NK-92 (cell line): ENCODE results near the gene PANK2.
"Not testable (repeated sequence)": the region's sequence is repeated elsewhere in the genome, so short reads cannot be mapped to it uniquely, and the experiment has no call there.

Source experiments
- DNase-seq: peaks from one replicate; lab custom pipeline; 2025; ENCODE audit not compliant: unreplicated experiment; lab: John Stamatoyannopoulos, UW

PANK2 gene

GRCh38 chr20:3869839-3870634, 19.1 kb upstream of the PANK2 start:
- DNase-seq, result no peak

GRCh38 chr20:3871550-3872265, 17.5 kb upstream of the PANK2 start:
- no peak for DNase-seq

GRCh38 chr20:3873507-3873906, 15.7 kb upstream of the PANK2 start:
- no peak for DNase-seq

GRCh38 chr20:3874194-3874844, 14.9 kb upstream of the PANK2 start:
- no peak for DNase-seq

- no peak for DNase-seq
Observed at GRCh38 chr20:3875378-3875974, 13.7 kb upstream of the PANK2 start.

- no peak for DNase-seq
Observed at GRCh38 chr20:3876000-3876399, 13.2 kb upstream of the PANK2 start.

- DNase-seq, result no peak
Observed at GRCh38 chr20:3876676-3877075, 12.5 kb upstream of the PANK2 start.

GRCh38 chr20:3878921-3879274, 10.3 kb upstream of the PANK2 start:
- not testable (repeated sequence) for DNase-seq

GRCh38 chr20:3885715-3886114, 3.5 kb upstream of the PANK2 start:
- DNase-seq, result no peak

GRCh38 chr20:3887876-3888620, 1.1 kb upstream of the PANK2 start:
- no peak for DNase-seq

GRCh38 chr20:3889489-3890397, 556 bp downstream of the PANK2 start:
- no peak for DNase-seq

- no peak for DNase-seq
Observed at GRCh38 chr20:3890398-3890751, 1.2 kb downstream of the PANK2 start.

- no peak for DNase-seq
Observed at GRCh38 chr20:3890999-3891929, 2.1 kb downstream of the PANK2 start.

GRCh38 chr20:3894796-3895195, 5.6 kb downstream of the PANK2 start:
- no peak for DNase-seq

GRCh38 chr20:3896302-3896701, 7.1 kb downstream of the PANK2 start:
- no peak for DNase-seq

- no peak for DNase-seq
Observed at GRCh38 chr20:3896853-3897583, 7.8 kb downstream of the PANK2 start.

- DNase-seq, result not testable (repeated sequence)
Observed at GRCh38 chr20:3898181-3898580, 9.0 kb downstream of the PANK2 start.

GRCh38 chr20:3898639-3899038, 9.5 kb downstream of the PANK2 start:
- no peak for DNase-seq
